GM18499 (cell line): ENCODE measurements around the gene TSC22D2.
A peak's percentile ranks its signal among the peaks of the same experiment; 100 is the strongest.

ENCODE experiments used
- ATAC-seq: cut with Tn5 transposase; IDR thresholded peaks from one replicate; pipeline ENCODE4 v1.9.1; 2021; ENCODE audit warnings: moderate number of reproducible peaks; ENCODE audit not compliant: insufficient read depth, unreplicated experiment

The TSC22D2 gene

DNA sequence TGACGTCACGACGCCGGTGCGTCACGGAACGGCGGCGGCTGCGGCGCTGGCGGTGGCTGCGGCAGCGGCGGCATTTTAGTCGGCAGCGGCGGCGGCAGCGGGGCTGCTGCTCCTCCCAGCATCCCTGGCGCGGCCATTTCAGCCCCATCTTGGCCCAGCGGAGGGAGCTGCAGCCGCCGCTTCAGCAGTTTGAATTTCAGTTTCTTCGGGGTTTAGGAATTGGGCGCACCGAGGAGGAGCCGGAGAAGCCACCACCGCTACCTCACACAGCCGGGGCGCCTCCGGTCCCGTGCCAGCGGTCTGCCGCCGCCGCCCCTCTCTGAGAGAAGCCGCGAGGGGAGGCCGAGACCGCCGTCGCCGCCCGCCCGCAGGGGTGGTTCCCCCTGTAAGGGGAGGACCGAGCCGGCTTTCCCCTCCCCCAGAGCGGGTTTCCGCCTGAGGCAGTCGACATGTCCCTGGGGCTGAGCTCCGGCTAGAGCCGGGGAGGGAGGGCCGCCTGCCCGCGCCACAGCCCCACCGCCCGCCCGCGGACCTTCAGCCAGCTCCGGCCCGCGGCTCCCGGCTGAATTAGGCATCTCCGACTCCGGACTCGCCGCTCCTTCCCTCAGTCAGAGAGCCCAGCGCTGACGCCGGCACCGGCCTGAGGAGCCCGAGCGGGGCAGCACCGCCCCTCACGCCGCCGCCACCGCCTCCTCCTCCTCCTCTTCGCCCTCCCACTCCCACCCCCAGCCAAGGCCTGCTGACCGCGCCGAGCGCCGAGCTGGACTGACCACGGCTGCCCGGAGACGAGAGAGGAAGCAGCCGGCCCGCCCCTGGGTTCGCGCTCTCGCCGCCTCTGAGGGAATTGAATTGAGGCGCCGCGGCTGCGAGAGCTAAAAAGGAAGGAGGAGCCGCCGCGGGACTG lies at the start of gene TSC22D2:
TSC22D2 (plus strand) TSS at position 78 of the 904 bp plus-strand sequence. CDS start 1,053 bp downstream, outside the sequence.
- ATAC-seq: peak; percentile 46

DNA sequence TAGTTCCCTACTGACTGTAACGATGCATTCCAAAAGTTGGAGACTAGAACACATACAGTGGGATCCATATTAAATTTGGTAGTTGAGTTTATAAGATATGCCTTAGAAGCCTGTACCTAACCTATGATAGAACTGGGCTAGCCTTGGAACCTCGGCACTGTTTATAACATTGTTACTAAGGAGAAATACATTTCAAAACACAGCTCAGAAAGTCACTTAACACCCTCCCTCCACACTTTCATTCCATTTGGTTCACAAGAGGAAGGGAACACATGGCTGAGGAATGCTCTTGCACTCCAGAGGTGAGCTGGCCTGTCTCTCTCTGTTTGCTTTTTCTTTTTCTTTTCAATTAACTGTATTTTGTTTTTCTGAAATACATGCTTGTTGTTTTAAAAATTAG lies 48.7 kb upstream of the TSC22D2 start:
- ATAC-seq: no peak

DNA sequence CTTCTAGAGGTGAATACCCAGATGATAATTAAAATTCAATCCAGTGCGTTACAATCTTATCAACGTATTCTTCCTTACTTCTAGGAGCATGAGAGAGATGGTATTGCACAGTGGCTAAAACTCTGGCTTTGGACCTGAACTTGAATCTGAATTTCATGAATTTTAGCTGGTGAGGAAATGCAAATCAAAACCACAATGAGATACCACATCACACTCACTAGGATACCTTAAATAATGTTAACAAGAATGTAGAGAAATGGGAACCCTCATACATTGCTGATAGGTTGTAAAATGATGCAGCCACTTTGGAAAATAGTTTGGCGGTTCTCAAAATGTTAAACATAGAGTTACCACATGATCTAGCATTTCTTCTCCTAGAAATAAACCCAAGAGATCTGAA lies 47.1 kb upstream of the TSC22D2 start:
- no peak for ATAC-seq

DNA sequence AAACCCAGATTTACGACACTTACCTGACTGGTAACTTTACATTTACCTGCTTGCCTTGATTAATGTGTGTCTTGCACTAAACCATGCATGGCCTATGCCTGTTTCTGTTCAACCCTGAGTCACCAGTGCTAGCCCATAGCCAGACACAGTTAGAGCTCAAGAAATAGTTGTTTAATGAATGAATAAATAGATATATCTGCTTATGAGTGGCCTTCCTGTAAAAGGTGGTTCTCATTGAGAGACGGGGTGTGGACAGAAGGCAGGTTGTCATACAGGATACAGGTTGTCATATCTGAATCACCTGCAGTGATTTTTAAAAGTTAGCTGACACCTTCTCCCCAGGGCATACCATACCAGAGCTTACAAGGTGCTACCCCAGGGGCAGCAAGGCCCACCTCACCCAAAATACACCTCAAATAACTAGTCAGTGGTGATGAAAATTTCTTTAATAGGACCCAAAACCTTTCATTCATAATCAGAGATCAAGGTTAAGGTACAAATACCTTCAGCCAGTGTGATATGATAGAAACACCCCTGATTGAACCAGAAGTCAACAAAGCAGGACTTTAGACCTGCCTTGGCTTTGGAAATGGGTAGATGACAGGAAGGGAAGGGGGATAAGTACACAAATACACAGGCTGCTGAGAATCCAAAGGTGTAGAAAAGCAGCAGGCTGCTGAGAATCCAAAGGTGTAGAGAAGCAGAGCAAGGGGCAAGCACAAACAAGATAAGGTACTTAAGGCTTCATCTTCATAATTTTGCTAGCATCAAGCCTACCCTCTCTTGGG lies 45.4 kb upstream of the TSC22D2 start:
- ATAC-seq: no peak

DNA sequence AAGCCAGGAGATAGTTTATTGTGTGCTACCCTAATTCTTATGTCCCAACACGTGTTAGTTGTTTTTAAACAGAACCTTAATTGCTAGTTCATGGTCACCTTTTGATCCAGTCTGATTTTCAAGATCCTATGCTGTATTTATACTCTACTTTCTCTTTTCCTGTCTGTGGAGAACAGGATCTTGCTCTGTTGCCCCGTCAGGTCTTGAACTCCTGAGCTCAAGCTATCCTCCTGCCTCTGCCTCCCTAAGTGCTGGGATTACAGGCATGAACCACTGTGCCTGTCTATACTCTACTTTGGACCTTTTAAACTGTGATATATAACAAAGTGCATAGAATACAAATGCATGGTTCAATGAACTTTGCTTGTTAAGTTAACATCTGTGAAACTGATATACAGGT lies 44.7 kb upstream of the TSC22D2 start:
- ATAC-seq: no peak

DNA sequence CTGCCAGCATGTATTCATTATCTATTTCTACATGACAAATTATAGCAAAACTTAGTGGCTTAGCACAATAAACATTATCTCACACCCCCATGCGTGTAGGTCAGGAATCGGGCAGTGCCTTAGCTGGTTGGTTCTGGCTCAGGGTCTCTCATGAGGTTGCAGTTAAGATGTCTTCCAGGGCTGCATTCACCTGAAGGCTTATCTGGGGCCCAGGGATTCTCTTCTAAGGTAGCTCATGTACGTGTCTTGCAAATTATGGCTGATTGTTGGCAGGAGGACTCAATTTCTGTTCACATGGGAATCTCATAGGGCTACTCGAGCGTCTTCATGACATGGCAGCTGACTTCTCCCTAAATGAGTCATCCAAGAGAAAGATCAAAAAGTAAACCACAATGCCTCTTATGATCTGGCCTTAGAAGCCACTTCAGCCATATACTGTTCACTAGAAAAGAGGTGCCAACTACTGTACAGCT lies 42.9 kb upstream of the TSC22D2 start:
- ATAC-seq: no peak

DNA sequence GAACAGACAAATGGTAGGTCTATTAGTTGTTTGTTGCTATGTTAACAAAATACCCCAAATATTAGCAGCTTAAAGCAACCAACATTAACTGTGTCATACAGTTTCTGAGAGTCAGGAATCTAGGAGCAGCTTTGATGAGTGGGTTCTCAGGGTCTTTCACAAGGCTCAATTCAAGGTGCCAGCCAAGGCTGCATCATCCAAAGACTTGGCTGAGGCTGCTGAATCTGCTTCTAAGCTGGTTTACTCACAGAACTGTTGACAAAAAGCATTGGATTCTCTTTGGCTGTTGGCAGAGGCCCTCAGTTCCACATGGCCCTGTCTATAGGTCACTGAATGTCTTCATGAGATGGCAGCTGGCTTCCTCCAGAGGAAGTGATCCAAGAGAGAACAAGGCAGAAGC lies 40.3 kb upstream of the TSC22D2 start:
- ATAC-seq: no peak

DNA sequence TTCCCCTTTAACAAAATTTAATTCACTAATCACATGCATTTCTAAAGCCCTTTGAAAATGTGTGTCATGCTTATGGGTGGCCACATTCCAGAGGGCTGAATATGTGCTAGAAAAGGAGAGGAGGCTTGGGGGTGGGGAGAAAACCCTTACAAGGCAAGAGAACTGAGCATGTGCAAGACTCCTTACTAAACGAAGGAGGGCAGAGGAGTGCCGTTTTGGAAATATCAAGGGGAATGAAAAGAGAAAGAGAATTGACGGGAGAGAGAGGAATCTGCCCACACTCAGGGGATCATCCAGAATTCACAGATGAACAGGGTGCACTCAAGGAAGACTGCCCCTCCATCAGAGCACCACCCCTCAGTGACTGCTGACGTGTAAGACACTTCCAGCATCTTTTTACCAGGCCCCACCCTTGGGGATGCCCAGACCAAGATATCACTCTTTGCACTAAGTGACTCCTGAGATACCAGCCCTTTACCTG lies 37.9 kb upstream of the TSC22D2 start:
- no peak for ATAC-seq

DNA sequence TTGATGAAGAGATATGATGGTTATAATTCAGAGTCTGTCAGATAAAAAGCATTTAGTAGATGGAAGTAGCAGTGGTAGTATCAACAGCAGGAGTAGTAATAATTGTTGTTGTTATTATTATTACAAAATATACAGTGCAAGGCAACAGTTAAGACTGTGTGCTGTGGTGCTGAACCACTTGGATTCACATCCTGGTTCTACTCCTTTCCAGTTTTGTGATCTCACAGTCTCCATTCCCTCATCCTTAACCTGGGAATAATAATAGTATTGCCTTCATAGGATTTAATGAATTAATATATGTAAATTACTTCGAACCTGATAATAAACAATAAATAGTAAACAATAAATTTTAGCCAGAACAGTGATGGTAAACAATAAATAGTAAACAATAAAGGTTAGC lies 37.1 kb upstream of the TSC22D2 start:
- no peak for ATAC-seq

DNA sequence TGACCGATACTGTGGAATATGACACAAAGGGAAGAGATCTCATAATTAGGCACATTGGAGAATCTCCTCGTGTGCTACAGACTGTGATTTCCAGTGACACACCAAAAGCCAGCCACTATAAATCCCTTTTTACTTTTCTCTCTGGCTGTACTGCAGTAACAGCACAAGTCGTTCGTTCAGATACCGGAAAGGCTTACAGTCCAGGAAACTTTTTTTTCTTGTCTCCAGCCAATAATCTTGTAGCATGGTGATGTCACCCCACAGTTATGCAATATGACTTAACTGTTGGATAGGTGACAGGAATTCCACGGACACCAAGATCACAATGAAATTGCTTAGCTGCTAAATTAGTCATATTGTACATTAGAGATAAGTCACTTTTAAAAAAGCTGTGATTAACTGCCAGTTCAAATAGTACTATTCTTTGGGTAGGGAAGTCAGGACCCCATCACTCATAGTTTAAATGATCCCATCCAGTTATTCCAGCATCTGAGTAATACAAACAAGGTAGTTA lies 36.3 kb upstream of the TSC22D2 start:
- ATAC-seq: no peak

DNA sequence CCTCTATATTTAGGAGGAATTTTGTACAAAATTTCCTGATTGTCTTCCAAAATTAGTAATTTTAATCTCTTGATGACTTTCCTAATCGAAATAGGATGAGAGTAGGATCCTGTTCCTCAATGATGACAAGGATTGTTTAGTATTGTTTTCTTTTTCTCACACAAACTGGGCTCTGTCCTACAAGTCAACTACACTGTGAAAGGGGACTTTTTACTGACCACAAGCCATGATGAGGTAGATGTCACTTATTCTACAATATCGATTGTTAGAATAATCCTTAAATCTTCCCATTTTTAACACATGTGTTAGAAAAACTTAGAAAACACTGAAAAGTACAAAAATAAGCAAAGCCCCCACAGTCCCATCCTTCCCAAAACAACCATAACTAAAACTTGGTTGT lies 35.8 kb upstream of the TSC22D2 start:
- no peak for ATAC-seq

DNA sequence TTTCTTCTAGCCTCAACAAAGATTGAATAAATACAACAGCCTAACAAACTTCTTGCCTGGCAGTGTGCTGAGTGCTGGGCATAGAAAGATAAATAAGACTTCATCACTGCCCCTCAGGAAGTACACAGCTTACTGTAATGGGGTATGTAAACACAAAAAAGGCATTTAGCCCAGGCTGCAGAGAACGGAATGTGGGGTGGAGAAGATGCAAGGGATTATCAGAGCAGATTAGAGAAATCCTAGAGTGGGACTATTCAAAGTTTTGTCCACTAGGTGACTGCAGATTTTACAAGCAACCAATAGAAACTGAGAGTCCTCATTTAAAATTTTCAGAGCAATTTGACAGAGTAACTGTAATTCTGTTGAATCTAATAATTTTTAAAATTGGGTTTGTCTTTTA lies 35.4 kb upstream of the TSC22D2 start:
- no peak for ATAC-seq

DNA sequence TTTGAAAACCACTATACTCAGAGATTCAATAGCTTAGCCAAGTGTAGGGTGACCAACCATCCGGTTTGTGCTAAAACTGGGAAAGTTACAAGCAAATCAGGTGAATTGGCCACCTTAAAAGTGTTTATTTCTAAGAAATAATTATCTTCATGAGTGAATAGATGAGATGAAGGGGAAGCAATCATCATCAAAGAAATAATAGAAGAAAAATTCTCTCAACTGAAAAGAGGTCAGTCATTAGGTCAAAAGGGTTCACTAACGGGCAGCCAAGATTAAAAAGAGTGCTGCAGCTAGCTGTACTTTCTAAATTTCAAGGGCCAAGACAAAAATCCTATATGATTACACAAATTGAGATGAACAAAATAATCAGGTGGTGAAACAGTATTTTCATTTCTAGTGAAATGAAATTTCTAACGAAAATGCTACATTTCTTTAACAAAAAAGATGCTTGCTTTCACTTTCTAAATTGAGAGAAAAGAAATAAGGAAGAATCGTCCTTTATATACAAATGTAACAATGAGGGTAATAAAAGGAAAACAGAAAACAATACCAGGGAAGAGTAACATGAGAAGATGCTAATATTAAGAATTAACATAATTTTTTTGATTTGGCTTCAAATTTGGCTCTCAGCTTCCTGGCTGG lies 34.7 kb upstream of the TSC22D2 start:
- no peak for ATAC-seq

DNA sequence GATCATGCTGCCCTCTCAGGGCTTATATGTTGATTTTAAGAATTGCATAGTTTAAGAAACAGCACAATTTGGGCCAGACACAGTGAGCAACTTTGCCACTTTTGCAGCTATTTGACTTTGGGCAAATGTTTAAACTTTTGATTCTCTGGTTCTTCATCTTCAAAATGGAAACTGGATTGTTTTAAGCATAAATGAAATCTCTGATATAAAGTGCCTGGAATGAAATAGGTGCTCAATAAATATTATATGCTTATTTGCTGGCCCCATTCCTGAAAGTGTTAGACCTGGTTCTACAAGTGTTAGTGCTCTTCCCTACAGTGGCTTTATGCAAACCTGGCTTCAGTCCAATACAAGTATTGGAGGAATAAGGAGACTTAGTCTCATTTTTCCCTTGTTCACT lies 33.1 kb upstream of the TSC22D2 start:
- ATAC-seq: no peak

DNA sequence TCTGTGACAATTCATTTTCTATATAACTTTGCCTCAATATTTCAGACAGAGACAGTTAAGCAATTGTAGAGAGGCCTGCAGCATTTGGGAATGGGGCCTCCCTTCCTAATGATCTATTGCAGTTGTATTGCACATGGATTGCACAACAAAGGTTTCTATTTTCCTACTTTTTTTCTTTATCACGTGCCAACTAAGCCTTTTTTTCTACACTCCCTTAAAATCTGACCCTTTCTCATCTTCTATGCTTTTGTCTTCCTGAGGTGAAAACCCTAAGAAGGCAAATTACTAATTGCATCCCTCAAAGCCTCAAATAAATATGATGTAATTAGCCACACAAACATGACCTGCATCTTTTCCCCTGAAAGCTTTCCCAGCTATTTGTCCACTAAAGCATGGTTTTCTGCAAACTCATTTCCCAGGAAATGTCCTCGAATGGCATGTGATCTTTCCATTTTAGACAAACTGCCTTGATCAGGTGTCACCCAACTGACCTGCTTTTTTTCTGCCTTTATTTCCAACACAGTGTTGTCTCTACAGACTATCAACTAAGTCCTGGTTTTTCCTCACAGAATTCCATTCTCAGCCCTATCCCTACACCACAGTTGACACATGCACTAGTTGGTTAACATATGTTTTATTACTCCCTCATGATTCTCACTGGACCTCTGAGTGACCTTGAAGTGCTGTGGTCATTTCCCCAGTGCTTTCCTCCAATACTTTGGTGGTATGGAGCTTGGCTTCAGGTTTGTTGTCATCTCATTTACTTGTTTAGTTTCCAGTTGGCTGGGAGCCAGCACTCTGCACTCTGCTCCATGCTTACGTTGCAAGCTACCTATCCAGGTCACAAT lies 31.9 kb upstream of the TSC22D2 start:
- ATAC-seq: no peak

DNA sequence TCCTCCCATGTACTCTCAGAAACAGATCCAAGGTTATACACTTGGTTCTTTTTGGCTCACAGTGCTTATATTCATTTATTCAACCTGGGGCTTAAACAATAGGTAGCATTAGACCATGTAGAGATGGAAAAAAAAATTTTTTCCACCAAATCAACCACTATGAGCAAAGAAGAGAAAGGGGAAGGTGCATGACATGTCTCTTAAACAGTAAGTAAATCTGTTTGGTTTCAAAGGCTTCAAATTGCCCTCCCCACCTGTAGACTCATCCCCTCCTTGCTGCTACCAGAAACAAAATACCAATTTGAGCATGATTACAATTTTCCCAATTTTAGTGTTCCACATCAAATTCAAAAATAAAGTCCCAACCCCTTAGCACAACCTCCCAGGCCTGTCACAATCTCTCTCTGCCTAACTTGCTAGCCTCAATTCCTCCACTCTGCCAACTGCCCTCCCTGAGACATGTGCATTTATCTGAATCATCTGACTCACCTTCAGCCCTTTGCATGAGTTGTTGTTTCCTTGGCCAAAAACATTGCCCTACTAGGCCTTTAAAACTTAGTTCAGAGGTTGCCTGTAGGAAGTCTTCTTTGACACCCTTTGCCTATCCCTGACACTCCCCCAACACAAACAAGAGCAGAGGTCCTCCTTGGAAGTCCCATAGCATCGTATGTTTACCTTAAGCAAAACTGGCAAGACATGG lies 30.3 kb upstream of the TSC22D2 start:
- no peak for ATAC-seq

DNA sequence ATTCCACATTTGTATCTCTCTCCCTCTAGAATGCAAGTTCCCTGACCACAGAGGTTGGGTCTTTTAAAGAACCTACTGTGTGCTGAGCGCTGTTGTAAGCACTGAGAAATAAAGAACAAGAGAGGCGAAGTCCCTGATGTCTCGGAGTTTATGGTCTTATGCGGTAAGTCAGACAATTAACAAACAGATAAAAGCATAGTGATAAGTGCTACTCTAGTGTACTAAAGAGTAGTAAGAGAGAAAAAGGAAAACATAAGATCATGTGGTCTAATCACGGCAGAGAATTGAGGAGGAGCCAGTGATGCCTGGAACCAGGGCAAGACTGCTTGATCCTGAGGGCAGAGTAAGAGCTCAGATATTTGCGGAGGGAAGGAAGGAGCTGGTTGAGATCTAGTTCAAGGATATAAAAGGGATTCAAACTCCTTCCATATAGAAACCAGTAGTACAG lies 29.8 kb upstream of the TSC22D2 start:
- no peak for ATAC-seq

DNA sequence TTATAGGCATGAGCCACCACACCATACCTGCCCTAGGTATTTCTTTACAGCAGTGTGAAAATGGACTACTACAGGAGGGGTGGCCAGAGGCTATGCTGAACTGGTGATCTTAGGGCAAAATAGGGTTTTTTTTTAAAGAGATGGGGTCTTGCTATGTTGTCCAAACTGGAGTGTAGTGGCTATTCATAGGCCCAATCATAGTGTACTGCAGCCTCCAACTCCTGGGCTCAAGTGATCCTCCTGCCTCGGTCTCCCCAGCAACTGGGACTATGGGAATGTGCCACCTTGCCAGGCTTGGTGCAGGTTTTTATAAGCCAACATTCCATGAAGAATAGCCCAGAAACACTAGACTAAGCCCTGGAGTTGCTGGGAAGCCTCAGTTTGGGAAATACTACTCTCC lies 28.6 kb upstream of the TSC22D2 start:
- ATAC-seq: no peak
